Ammon's horn (tissue), 1 donor: Measurements from ENCODE around the gene TCF21.

Experiments
- DNase-seq: peaks from one replicate; pipeline ENCODE4 v3.0.0-alpha.2; 2016; ENCODE audit warnings: low spot score

The TCF21 gene

GRCh38 chr6:133889557-133890403 lies 867 bp downstream of the TCF21 start:
- peak; percentile 26 for DNase-seq

DNA sequence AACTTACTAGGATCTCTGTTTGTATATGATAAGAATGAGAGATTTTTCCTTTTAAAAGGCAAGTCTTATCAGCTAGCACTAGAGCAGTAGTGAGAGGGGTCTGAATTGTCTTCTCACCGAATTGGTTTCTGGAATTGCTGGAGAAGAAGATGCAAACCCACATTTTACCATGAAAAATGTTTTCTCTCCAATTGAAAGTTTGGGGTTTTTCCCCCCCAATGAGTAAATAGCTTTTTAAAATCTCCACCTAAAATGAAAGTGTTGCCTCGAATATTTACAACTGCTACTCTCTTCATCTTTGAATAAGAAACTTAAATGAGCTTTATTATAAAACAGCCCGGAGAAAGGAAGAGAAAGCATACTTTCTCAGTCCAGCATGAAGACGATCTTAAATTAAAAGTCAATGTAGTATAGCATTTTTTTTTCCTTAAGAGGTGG lies 1.8 kb downstream of the TCF21 start:
- DNase-seq, result no peak

GRCh38 chr6:133891149-133891926 lies 2.4 kb downstream of the TCF21 start:
- DNase-seq, result peak; percentile 30

- DNase-seq, result no peak
Observed at GRCh38 chr6:133891927-133892812, 3.3 kb downstream of the TCF21 start.

DNA sequence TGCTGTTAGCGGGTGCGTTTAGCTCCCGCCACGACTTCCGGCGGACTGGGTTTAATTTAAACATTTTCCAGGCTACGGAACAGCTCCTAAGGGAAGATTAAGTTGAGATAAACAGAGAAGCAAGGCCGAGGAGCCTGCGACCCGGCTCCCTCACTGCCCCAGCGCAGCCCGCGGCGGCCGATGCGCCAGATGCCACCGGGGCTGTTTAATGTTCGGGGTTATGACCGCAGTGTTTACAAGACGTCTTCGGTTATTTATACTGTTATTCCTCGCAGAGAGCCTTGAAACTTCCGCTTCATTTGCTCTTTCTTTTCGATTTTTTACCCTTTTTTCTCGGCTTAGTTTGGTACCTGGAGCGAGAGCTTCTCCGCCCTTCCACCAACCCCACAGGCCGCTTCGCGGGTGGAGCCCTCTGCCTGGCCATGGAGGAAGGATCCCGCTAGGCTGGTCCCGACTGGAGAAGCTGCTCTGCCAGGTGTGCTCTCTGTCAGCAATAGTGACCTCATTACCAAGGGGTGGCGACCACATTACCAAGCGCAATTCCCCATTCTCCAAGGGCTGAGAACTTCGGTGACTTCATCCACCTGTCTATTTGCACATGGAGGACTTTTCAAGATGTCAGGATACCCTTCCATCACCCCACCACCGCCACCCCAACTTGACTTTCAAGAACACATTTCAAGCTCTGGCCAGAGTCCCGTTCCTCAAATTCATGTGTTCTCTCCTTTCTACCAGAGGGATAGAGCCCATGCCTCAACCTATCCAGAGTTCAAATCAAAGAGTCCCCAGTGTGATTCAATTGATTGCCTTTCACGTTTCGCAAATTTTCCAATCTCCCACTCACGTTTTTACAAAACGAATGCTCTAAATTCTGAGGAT lies 4.1 kb downstream of the TCF21 start:
- no peak for DNase-seq

DNA sequence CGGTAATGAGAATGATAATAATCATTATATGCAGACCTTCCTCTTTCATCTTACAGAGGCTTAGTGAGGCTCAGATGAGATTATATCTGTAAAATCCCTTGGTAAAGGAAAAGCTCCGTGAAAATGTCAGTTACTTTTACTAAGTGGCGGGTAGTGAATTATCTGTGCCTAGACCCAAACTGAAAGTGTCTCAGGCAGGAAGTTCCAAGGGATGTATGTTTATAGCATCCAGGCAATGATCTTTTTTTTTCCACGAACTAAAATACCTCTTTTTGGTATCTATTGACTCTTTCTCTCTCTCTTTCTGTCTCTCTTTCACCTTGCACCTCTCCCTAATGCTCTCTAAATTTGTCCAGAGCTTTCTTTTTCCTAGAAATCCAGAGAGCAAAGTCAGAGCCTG lies 5.0 kb downstream of the TCF21 start:
- no peak for DNase-seq

DNA sequence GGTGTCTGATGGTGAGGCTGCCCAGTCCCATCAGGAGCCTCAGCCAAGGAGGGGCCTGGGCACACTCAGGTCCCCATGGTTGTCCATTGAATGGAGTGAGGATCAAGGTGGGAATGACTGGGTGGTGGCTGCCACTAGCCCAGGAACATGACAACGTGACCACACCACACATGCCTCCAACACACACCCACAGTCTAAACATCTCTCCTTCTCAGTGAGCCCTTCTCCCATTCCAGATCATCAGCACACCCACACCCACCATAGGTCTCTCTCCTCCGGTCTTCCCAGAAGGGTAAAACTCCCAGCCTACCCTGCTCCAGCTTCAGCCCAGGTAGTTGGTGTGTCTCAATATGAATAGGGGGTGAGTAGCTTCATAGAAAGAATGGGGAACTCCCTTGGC lies 5.5 kb downstream of the TCF21 start:
- no peak for DNase-seq

- no peak for DNase-seq
Observed at GRCh38 chr6:133894795-133895358, 6.0 kb downstream of the TCF21 start.

DNA sequence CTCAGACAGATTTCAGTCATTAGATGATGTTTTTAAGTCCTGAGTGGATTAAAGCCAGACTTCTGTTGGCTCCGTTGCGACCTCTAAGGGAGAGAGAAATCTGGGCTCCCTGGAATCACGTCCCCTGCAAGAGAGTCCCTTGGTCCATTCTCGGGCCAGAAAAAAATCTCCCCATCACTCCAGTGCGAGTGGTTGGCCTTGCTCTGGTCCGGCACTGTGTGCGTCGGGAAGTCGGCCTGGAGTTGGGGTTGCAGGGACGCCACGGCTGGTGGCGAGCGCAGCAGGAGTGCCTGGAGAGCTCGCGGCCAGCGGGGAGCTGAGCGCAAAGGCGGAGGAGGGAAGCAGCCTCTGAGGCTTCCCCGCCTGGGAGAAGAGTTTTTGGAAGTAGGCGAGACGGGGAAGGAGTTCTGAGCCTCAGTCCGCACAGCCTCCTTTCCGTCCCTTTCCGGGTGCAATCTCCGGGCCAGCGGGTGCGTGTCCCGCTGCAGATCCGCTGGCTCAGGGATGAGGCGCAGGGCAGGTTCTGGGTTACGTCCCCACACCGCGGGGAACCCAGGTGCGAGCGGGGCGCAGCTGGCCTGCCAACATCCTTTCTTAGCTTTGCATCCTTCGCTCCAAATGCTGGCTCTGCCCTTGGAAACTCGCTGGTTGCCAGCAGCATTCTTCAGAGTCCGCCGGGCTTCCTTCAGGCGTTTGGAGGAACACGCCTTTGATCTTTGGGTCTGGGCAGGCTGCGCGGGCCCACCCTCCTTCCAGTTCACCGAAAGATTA lies 6.8 kb downstream of the TCF21 start:
- DNase-seq, result no peak

DNA sequence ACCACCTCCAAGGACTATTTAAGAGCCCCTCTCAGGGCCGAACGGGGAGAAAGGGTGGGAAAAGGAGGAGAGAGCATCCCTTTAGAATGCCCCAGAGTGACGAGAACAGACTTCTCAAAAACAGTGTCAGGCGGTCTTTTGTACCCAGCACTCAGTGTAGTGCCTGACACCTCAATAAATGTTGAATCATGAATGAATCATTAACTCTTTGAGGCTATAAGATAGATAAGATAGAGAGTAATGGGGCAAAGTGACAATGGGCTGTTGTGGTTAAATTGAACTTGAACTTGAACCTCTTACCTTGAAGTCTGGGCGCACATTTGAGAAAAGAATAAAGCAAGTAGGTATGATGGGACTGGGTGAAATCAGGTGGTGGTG lies 7.4 kb downstream of the TCF21 start:
- DNase-seq, result no peak

DNA sequence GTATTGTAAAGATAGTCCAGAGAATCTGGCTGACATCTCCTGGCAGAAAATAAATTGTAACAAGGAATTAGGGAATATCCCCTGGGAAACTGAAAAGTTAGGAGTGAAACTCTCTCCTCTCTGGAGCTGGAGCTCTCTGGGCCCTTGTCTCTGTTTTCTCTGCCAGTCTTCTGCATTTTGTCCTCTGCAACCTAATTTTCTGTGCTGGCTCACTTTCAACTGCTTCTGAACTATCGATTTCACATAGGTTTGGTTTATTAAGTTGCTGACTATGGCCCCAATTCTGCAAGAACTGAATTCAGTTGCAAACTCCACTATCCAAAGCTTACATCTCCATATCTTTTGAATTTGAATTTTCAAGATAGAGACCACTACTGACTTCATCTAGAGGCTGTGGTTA lies 9.3 kb downstream of the TCF21 start:
- no peak for DNase-seq

- no peak for DNase-seq
Observed at GRCh38 chr6:133899556-133899955, 10.6 kb downstream of the TCF21 start.

DNA sequence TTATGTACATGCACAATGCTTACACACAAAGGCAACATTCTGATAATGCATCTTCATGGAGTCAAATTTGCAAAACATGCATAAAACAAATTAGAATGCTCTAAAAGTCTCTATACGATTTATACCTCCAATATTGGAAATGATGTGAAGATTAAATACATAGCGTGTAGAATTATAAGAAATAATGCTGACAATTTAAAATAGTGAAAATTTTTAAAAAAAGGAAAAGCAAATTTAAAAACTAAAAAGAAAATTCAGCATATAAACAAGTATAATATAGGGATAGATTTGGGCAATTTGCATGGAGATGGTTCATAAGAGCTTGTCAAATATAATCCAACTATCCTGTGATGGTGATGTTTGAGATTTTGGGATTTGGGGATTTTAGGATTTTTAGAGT lies 14.9 kb downstream of the TCF21 start:
- no peak for DNase-seq

- no peak for DNase-seq
Observed at GRCh38 chr6:133906050-133906449, 17.1 kb downstream of the TCF21 start.

DNA sequence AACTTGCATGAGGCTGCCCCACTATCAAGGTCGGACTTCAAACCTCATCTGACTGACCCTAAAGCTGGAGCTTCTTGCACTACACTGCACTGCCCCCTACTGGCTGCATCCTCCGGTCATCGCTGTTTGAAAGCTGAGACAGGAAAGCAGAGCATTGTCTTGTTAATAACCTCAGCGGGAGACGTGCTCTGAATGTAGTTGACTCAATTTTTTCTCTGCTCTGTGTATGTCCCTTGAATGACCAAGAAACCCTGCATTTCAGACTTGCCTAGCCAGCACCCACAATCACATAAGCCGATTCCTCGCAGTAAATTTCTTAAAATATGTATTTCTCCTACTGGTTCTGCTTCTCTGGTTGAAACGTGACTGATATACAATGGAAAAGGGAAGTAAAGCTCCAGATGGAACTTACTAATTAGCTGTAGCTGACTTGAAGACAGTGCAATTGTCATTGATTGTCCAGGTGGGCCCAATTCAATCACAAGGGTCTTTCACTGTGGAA lies 27.8 kb downstream of the TCF21 start:
- DNase-seq, result peak; percentile 95

DNA sequence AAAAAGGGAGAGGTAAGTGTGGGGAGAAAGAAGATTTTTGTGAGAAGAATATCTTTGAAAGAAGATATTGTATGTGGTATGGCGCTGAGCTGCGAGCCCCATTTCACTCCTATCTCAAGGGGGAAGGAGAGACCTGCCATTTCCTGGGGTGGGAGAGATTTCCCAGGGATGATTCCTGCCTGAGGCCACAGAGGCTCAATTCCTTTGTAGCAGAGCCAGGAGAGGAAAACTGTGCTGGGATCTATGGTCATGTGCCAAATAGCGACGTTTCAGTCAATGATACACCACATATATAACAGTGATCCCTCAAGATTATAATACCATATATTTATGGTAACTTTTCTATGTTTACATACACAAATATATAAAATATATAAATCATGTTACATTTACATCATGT lies 28.9 kb downstream of the TCF21 start:
- no peak for DNase-seq

GRCh38 chr6:133918208-133918930 lies 29.5 kb downstream of the TCF21 start:
- no peak for DNase-seq

- no peak for DNase-seq
Observed at GRCh38 chr6:133919362-133919761, 30.4 kb downstream of the TCF21 start.

DNA sequence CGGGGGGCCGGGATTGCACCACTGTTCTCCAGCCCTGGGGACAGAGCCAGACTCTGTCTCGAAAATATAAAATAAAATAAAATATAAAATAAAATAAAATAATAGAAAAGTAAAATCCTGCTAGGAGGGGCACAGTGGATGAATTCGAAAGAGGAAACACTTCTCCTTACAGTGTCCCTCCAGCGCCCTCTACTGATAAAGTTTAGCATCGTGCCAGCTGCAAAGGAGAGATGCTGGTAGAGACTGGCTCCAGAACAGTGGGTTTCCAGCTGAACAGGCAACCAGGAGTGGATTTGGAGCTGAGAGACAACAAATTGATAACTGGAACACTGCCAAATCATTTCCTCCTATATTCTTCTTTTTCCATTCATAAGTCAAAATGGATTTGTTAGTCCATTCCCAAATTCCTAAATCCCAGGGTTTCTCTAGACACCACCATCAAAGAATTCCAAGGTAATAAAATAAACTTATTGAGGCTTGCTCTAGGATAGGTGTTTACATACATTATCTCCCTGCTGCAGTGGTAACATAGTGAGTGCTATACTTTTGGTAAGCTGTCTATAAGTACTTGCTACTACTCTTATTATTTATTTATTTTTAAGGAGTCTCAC lies 32.4 kb downstream of the TCF21 start:
- peak; percentile 88 for DNase-seq
